ENCODE data around the gene GOLGA7B.

The GOLGA7B gene

DNA sequence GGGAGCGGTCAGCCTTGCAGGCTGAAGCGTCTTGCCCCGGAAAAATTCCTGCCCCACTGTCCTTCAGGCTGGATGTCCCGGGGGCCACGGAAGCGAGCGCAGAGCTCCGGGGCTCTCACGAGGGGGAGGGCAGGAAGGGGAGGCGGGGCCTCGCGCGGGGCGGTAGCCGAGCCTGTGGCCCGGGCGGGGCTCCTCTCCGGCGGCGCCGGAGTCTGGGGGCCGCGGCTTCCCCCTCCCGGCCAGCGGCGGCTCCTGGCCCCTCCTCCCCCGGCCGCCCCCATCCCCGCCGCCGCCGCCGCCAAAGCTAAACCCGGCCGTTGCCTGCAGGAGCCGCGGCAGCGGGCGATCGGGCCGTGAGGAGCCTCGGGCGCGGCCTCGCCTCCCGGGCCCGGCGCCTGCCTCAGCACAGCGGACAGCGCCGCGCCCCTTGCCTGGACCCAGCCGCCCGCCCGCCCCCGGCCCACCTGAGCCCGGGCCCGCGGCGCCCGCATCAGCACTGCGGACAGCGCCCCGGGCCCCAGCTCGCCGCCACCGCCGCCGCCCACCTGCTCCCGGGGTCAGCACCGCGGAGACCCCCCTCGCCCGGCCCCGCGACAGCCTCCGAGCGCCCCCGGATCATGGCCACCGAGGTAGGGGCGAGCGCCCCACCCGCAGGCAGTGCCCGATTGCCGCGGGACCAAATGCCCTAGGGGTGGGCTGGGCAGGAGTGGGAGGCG, at the start of gene GOLGA7B:
Gene GOLGA7B (plus strand): TSS at position 157 of the 716 bp plus-strand sequence. CDS start 461 bp downstream, at position 618.
- Histone ChIP-seq H4K20me1 (ENCODE audit: control insufficient read depth, insufficient read depth, low read depth, low read length) (no peaks in the 10 kb centered on the region), H3K4me1 (ENCODE audit: control insufficient read depth, low read length) (peaks cover 4% of the 10 kb centered on the region), H3K9me3 (ENCODE audit: control insufficient read depth, insufficient read depth, low read length) (no peaks in the 10 kb centered on the region), H3K4me3 (ENCODE audit: low read length) (peak within 1 kb of the TSS; percentile 74), H3F3A (ENCODE audit: control insufficient read depth, insufficient read depth) (no peaks in the 10 kb centered on the region), H3K79me2 (ENCODE audit: control insufficient read depth, low read length) (no peaks in the 10 kb centered on the region), H3K4me2 (ENCODE audit: low read length) (peak within 1 kb of the TSS; percentile 69), H3K27ac (ENCODE audit: low read depth, low read length) (no peak within 1 kb of the TSS), H3K27me3 (ENCODE audit: control insufficient read depth, low read length) (peaks cover 50% of the 10 kb centered on the region), H3K36me3 (ENCODE audit: control insufficient read depth, low read length) (no peaks in the 10 kb centered on the region), H3K9me2 (replicated peaks; ENCODE audit: control insufficient read depth, low read length) (no peaks in the 10 kb centered on the region)
- no peak for TF ChIP-seq EZH2phosphoT487 (IDR thresholded peaks at IDR 0.05; ENCODE audit: borderline replicate concordance, low read length)
- TF ChIP-seq, protein P1, sequence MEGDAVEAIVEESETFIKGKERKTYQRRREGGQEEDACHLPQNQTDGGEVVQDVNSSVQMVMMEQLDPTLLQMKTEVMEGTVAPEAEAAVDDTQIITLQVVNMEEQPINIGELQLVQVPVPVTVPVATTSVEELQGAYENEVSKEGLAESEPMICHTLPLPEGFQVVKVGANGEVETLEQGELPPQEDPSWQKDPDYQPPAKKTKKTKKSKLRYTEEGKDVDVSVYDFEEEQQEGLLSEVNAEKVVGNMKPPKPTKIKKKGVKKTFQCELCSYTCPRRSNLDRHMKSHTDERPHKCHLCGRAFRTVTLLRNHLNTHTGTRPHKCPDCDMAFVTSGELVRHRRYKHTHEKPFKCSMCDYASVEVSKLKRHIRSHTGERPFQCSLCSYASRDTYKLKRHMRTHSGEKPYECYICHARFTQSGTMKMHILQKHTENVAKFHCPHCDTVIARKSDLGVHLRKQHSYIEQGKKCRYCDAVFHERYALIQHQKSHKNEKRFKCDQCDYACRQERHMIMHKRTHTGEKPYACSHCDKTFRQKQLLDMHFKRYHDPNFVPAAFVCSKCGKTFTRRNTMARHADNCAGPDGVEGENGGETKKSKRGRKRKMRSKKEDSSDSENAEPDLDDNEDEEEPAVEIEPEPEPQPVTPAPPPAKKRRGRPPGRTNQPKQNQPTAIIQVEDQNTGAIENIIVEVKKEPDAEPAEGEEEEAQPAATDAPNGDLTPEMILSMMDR (IDR thresholded peaks at IDR 0.05; ENCODE audit: low read depth, low read length, poor library complexity, severe bottlenecking), result no peak

DNA sequence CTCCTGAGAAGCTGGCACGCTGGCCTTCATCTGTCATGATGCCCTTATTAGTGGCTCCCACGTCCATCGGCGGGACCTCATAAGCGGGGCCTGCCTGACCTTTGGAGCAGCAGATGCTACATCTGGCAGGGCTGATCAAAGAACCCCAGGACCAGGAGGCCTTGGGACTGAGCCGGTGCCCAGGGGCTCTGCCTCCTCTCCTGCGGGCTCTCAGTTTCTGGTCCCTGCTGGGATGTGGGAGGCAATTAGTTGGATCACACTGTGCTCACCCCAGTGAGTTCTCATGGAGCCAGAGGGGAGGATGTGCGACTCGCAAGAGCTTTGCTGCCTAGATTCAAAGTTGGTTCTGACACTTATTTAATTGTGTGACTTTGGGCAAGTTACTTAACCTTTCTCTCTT, 49.2 kb upstream of the GOLGA7B start:
- Histone ChIP-seq H3K79me2 (ENCODE audit: control insufficient read depth, low read length) (no peaks in the 10 kb centered on the region), H3K4me2 (ENCODE audit: low read length) (no peak overlapping the region), H3K4me3 (ENCODE audit: low read length) (no peak overlapping the region), H4K20me1 (ENCODE audit: control insufficient read depth, insufficient read depth, low read depth, low read length) (no peaks in the 10 kb centered on the region), H3K36me3 (ENCODE audit: control insufficient read depth, low read length) (no peaks in the 10 kb centered on the region), H3K27me3 (ENCODE audit: control insufficient read depth, low read length) (peaks cover 11% of the 10 kb centered on the region), H3F3A (ENCODE audit: control insufficient read depth, insufficient read depth) (no peaks in the 10 kb centered on the region), H3K9me3 (ENCODE audit: control insufficient read depth, insufficient read depth, low read length) (peaks cover 3% of the 10 kb centered on the region; the same call in 1 of the 2 replicates), H3K27ac (ENCODE audit: low read depth, low read length) (no peak overlapping the region), H3K4me1 (ENCODE audit: control insufficient read depth, low read length) (no peaks in the 10 kb centered on the region), H3K9me2 (replicated peaks; ENCODE audit: control insufficient read depth, low read length) (no peaks in the 10 kb centered on the region)
- TF ChIP-seq, protein P1 (IDR thresholded peaks at IDR 0.05; ENCODE audit: low read depth, low read length, poor library complexity, severe bottlenecking), result no peak
- no peak for TF ChIP-seq EZH2phosphoT487 (IDR thresholded peaks at IDR 0.05; ENCODE audit: borderline replicate concordance, low read length)

DNA sequence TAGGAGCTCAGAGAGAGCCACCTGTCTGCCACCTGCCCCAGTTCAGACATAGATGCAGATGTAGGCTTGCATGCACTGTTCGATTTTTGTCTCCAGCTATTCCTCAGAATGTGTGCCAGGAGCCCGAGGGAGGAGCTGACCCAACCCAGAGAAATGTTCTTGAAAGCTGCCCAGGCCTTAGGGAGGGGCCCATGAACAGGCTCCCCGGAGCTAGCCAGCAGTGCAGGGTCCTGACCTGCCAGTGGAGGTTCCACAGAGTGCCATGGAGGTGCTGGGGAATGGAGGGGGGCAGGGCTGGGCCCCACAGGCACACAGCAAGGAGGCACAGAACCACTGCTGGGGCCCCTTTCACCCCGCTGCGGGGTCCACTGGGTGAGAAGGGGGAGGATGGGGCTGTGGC, 48.2 kb upstream of the GOLGA7B start:
- TF ChIP-seq, protein P1 (IDR thresholded peaks at IDR 0.05; ENCODE audit: low read depth, low read length, poor library complexity, severe bottlenecking), result no peak
- TF ChIP-seq EZH2phosphoT487 (IDR thresholded peaks at IDR 0.05; ENCODE audit: borderline replicate concordance, low read length), result no peak
- H3F3A ChIP-seq (ENCODE audit: control insufficient read depth, insufficient read depth), result no peaks in the 10 kb centered on the region
- no peaks in the 10 kb centered on the region for H3K79me2 ChIP-seq (ENCODE audit: control insufficient read depth, low read length)
- peaks cover 3% of the 10 kb centered on the region; the same call in 1 of the 2 replicates for H3K9me3 ChIP-seq (ENCODE audit: control insufficient read depth, insufficient read depth, low read length)
- H3K27ac ChIP-seq (ENCODE audit: low read depth, low read length), result no peak overlapping the region
- H3K36me3 ChIP-seq (ENCODE audit: control insufficient read depth, low read length), result no peaks in the 10 kb centered on the region
- H3K4me2 ChIP-seq (ENCODE audit: low read length), result no peak overlapping the region
- H4K20me1 ChIP-seq (ENCODE audit: control insufficient read depth, insufficient read depth, low read depth, low read length), result no peaks in the 10 kb centered on the region
- peaks cover 11% of the 10 kb centered on the region for H3K27me3 ChIP-seq (ENCODE audit: control insufficient read depth, low read length)
- H3K4me1 ChIP-seq (ENCODE audit: control insufficient read depth, low read length), result no peaks in the 10 kb centered on the region
- H3K9me2 ChIP-seq (replicated peaks; ENCODE audit: control insufficient read depth, low read length), result no peaks in the 10 kb centered on the region
- no peak overlapping the region for H3K4me3 ChIP-seq (ENCODE audit: low read length)

Data from DOHH2 (cell line).